ENCODE measurements around the gene FAM171A1.

DNA sequence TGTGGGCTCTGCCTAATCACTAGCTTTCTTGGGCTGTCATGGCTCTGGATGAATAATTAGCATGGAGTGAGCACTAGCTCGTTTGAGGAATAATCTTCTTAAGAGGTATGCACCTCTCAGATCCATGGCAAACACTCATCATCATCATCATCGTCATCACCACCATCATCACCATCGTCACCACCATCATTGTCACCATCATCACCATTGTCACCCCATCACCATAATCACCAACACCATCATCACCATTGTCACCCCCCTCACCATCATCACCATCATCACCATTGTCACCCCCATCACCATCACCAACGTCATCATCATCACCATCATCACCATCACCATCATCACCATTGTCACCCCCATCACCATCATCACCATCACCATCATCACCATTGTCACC lies 141.8 kb downstream of the FAM171A1 start:
- TF ChIP-seq, protein P1, sequence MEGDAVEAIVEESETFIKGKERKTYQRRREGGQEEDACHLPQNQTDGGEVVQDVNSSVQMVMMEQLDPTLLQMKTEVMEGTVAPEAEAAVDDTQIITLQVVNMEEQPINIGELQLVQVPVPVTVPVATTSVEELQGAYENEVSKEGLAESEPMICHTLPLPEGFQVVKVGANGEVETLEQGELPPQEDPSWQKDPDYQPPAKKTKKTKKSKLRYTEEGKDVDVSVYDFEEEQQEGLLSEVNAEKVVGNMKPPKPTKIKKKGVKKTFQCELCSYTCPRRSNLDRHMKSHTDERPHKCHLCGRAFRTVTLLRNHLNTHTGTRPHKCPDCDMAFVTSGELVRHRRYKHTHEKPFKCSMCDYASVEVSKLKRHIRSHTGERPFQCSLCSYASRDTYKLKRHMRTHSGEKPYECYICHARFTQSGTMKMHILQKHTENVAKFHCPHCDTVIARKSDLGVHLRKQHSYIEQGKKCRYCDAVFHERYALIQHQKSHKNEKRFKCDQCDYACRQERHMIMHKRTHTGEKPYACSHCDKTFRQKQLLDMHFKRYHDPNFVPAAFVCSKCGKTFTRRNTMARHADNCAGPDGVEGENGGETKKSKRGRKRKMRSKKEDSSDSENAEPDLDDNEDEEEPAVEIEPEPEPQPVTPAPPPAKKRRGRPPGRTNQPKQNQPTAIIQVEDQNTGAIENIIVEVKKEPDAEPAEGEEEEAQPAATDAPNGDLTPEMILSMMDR (conservative IDR thresholded peaks at IDR 0.05; ENCODE audit: low read length): no peak
- no peak for TF ChIP-seq EZH2phosphoT487 (IDR thresholded peaks at IDR 0.05; ENCODE audit: borderline replicate concordance)
